Measurements from ENCODE around the gene GAK. TPM values are rescaled to one million over a fixed set of nuclear protein-coding genes. Genes with fewer than 3 reads are reported as not detected.

Gene GAK
- total and polyA plus RNA-seq, 10 donors: 112 to 249 (median 190) TPM

GRCh38 chr4:874056-874455 lies 58.1 kb downstream of the GAK start:
- Histone ChIP-seq H3K4me1 (peaks cover 0 to 10% (median 0%) of the 10 kb centered on the region in 6 donors), H3K27ac (no peak overlapping the region), H3K27me3 (replicated peaks in 1 of 7) (no peaks in the 10 kb centered on the region), H3K9me3 (no peaks in the 10 kb centered on the region), H3K36me3 (peaks cover 9 to 100% (median 86%) of the 10 kb centered on the region in 6 donors), H3K4me3 (no peak overlapping the region)
- intact Hi-C loops (cut with DNase I; ENCODE audit: low total_unique reads): no loop called here
- DNase-seq: no peak
- TF ChIP-seq CTCF (IDR thresholded peaks at IDR 0.05 in 8 of 11, conservative IDR thresholded peaks at IDR 0.05 in 3 of 11) (no peak), POLR2AphosphoS5 (IDR thresholded peaks at IDR 0.05) (no peak), POLR2A (IDR thresholded peaks at IDR 0.05) (no peak)
- 91 to 96% (median 95%) methylated on average over 9 of the region's 9 CpGs for WGBS, 5 donors

GRCh38 chr4:872241-872981 lies 59.7 kb downstream of the GAK start:
- 94 to 97% (median 96%) methylated on average over 23 to 43 of the region's 43 CpGs for WGBS, 5 donors
- DNase-seq: no peak
- TF ChIP-seq CTCF (IDR thresholded peaks at IDR 0.05 in 8 of 11, conservative IDR thresholded peaks at IDR 0.05 in 3 of 11) (no peak), POLR2AphosphoS5 (IDR thresholded peaks at IDR 0.05) (peak in 1 of 3 donors; percentile 52), POLR2A (IDR thresholded peaks at IDR 0.05) (no peak)
- Histone ChIP-seq H3K4me1 (no peaks in the 10 kb centered on the region), H3K27me3 (replicated peaks in 1 of 7) (no peaks in the 10 kb centered on the region), H3K9me3 (no peaks in the 10 kb centered on the region), H3K36me3 (peaks cover 9 to 100% (median 86%) of the 10 kb centered on the region in 6 donors), H3K4me3 (no peak overlapping the region), H3K27ac (no peak overlapping the region)
- intact Hi-C loops (cut with DNase I; ENCODE audit: low total_unique reads): no loop called here

GRCh38 chr4:871484-871883 lies 60.6 kb downstream of the GAK start:
- Histone ChIP-seq H3K4me3 (no peak overlapping the region), H3K36me3 (peaks cover 5 to 100% (median 86%) of the 10 kb centered on the region in 6 donors), H3K9me3 (no peaks in the 10 kb centered on the region), H3K27ac (no peak overlapping the region), H3K4me1 (no peaks in the 10 kb centered on the region), H3K27me3 (replicated peaks in 1 of 7) (no peaks in the 10 kb centered on the region)
- 90 to 97% (median 95%) methylated on average over 9 of the region's 9 CpGs for WGBS, 5 donors
- no peak for TF ChIP-seq CTCF (IDR thresholded peaks at IDR 0.05 in 8 of 11, conservative IDR thresholded peaks at IDR 0.05 in 3 of 11)
- TF ChIP-seq POLR2A (IDR thresholded peaks at IDR 0.05): no peak
- no peak for TF ChIP-seq POLR2AphosphoS5 (IDR thresholded peaks at IDR 0.05)
- intact Hi-C loops (cut with DNase I; ENCODE audit: low total_unique reads): no loop called here
- DNase-seq: no peak

GRCh38 chr4:870951-871350 lies 61.2 kb downstream of the GAK start:
- TF ChIP-seq POLR2A (IDR thresholded peaks at IDR 0.05): no peak
- no peak for TF ChIP-seq POLR2AphosphoS5 (IDR thresholded peaks at IDR 0.05)
- no peak for TF ChIP-seq CTCF (IDR thresholded peaks at IDR 0.05 in 8 of 11, conservative IDR thresholded peaks at IDR 0.05 in 3 of 11)
- Histone ChIP-seq H3K9me3 (no peaks in the 10 kb centered on the region), H3K36me3 (peaks cover 5 to 100% (median 86%) of the 10 kb centered on the region in 6 donors), H3K4me3 (no peak overlapping the region), H3K27me3 (replicated peaks in 1 of 7) (no peaks in the 10 kb centered on the region), H3K4me1 (no peaks in the 10 kb centered on the region), H3K27ac (no peak overlapping the region)
- intact Hi-C loops (cut with DNase I; ENCODE audit: low total_unique reads): no loop called here
- WGBS, 5 donors: 86 to 96% (median 89%) methylated on average over 9 to 20 of the region's 20 CpGs
- DNase-seq: no peak

Measured in spleen (tissue), 11 donors.